HG02678 (cell line): ENCODE results near the gene TEX9.
"Not testable (repeated sequence)": the region's sequence is repeated elsewhere in the genome, so short reads cannot be mapped to it uniquely, and the experiment has no call there.

Source experiments
- ATAC-seq: cut with Tn5 transposase; IDR thresholded peaks from one replicate; pipeline ENCODE4 v1.9.1; 2021; ENCODE audit warnings: mild to moderate bottlenecking, moderate library complexity; ENCODE audit not compliant: unreplicated experiment

Gene TEX9

DNA sequence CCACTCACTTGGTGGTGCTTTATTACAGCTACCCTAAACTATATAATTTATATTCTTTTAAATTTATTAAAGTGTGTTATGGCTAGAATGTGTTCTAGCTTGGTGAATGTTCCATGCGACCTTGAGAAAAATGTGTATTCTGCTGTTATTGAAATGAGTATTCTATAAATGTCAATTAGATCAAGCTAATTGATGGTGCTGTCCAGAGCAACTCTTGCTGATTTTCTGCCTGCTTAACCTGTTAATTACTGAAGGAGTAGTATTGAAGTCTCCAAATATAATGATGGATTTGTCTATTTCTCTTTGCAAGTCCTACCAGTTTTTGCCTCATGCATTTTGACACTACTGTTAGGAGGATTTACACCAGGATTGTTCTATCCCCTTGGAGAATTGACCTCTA, 3.2 kb upstream of the TEX9 start:
- ATAC-seq = no peak

DNA sequence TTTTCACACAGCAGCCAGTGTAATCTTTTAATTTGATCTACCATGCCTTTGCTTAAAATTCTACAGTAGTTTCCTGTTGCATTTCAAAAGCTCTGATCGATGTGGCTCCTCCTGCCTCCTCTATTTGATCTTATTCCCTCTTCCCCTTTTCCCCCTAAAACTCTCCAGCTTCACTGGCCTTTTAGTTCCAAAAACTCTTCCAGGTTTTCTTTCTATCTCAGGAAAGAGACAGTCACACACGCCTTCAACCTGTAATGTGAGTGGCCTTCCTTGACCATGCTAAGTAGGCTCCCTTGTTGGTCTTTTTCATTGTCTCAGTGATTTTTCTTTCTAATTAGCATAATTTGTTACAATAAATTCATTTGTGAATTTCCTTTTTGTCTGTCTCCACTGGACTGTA, 985 bp downstream of the TEX9 start:
- no peak for ATAC-seq

GRCh38 chr15:56367156-56367555, 1.9 kb downstream of the TEX9 start:
- ATAC-seq = no peak

DNA sequence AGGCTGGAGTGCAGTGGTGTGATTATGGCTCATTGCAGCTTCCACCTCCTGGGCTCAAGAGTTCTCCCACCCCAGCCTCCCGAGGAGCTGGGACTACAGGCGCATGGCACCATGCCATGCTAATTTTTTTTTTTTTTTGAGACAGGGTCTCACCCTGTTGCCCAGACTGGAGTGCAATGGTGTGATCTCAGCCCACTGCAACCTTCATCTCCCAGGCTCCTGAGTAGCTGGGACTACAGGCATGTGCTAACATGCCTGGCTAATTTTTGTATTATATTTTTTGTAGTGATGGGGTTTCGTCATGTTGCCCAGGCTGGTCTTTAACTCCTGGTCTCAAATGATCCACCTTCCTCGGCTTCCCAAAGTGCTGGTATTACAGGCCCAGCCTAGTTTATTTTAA, 4.0 kb downstream of the TEX9 start:
- ATAC-seq = no peak

DNA sequence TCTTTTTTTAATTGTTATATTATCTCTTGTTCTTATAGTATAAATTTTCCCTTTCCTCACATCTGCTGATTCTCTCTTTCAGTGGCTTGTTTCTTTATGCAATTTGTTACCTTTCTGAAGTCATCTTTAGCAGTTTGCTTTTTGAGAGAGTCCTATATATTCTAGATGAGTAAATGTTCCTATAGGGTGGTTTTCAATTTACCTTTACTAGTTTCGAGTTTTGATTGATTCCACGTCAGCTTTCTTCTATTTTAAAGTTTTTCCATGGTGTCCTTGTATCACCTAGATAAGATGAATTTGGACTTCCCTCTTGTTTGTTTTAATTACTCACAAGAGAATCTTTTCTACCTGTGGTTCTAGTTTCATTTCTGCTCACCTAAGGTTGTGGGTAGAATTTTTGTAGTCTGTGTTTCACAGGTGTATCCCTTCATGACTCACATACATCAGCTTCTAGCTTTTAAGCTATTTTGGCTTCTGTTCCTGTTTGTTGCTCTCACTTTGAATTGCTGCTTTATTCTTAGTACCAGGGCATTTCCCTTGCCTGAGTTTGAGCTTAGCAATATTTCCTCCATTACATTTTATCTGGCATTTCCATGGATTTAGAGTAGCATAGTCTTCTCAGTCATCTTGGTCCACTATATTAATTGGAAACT, 6.4 kb downstream of the TEX9 start:
- peak; percentile 93 for ATAC-seq

DNA sequence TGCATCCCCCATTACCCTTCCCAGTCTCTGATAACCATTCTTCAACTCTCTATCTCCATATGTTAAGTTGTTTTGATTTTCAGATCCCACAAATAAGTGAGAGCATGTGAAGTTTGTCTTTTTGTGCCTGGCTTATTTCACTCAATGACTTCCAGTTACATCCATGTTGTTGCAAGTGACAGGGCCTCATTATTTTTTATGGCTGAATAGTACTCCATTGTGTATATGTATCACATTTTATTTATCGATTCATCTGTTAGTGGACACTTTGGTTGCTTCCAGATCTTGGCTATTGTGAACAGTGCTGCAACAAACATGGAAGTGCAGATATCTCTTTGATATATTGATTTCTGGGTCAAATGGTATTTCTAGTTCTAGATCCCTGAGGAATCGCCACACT, 9.5 kb downstream of the TEX9 start:
- ATAC-seq = not testable (repeated sequence)

- not testable (repeated sequence) for ATAC-seq
These were observed 12.6 kb downstream of the TEX9 start for GRCh38 chr15:56377822-56378221.

- no peak for ATAC-seq
These were observed 17.8 kb downstream of the TEX9 start for GRCh38 chr15:56383010-56383409.

GRCh38 chr15:56385908-56386307, 20.7 kb downstream of the TEX9 start:
- no peak for ATAC-seq

GRCh38 chr15:56390739-56391267, 25.6 kb downstream of the TEX9 start:
- no peak for ATAC-seq

GRCh38 chr15:56393277-56393676, 28.1 kb downstream of the TEX9 start:
- ATAC-seq = no peak

DNA sequence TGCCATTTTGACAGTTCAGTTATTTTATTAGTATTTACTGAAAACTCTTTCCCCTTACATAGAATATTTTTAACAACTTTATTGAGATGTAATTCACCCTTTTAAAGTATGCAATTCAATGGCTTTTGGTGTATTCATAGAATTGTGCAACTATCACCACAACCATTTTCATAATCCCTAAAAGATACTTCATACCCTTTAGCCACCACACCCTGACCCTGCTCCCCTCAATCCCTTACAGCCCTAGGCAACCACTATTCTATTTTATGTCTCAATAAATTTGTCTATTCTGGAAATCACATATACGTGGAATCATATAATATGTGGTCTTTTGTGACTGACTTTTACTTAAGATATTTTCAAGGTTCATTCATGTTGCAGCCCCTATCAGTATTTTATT, 29.7 kb downstream of the TEX9 start:
- ATAC-seq = no peak

DNA sequence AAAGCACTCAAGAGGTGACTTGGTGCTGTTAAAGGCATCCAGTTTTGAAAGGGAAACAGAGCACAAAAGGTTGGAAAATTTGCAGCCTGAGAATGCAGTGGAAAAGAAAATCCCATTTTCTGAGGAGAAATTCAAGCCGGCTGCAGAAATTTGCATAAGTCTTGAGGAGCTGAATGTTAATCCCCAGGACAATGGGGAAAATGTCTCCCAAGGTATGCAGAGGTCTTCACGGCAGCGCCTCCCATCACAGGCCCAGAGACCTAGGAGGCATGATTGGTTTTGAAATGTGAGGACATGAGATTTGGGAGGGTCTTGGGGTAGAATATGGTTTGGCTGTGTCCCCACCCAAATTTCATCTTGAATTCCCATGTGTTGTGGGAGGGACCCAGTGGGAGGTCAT, 32.1 kb downstream of the TEX9 start:
- not testable (repeated sequence) for ATAC-seq

GRCh38 chr15:56399209-56399608, 34.0 kb downstream of the TEX9 start:
- ATAC-seq = not testable (repeated sequence)

DNA sequence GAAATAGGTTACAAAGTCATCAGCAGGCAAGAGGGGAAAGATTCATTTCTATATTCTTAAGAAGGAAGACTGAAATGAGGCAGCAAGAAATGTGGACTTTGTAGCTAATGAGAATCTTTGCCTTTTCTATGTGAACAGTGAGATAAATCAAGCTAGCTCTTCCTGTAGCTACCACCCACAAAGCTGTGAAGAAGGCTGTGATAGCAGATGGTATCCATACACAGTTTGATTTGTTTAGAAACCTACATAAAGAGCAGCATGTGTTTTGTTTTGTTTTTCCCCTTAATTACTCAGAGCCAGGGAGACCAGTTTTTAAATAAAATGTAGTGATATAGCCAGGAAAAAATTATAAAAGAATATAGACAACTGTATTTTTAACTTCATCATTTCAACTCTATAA, 45.5 kb downstream of the TEX9 start:
- no peak for ATAC-seq

DNA sequence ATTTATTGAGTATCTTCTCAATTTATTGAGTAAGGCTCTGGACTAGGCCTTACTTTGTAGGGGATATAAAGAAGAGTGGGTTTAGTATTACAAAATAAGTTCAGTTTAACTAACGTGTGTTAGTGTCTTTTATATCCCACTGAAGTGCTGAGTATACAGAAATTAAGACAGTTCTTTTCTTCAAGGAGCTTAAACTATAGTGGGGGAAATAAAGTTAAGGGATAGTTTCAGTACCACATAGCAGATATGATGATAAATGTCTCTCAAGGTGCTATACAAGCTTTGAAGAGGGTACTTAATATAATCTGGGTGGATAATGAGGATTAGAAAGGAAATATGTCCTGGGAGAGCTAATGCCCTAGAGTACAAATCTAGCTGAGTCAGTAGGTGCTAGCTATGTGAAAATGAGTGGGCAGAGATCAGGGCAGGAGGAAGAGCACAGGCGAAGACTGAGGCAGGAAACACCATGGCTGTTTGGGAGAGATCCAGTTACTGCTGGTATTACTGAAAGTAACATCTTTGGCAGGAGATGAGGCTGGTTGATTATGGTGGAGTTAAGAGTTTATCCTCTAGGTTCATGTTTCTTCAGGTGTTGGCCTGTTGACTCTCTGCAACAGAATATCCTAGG, 46.0 kb downstream of the TEX9 start:
- no peak for ATAC-seq

- ATAC-seq = not testable (repeated sequence)
These were observed 48.0 kb downstream of the TEX9 start for GRCh38 chr15:56413114-56413733.

DNA sequence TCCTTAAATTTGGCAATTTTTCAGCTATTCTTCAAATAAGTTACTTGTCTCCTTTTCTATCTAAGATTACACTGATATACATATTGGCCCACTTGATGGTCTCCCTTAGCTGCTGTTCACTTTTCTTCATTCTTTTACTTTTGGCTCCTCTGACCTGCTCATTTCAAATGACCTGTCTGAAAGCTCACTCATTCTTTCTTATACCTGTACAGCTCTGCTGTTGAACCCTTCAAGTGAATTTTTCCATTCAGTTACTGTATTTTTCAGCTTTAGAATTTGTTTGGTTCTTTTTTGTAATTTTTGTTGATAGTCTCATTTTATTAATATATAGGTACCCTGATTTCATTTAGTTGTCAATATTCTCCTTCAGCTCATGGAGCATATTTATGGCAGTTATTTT, 60.0 kb downstream of the TEX9 start:
- ATAC-seq = no peak

DNA sequence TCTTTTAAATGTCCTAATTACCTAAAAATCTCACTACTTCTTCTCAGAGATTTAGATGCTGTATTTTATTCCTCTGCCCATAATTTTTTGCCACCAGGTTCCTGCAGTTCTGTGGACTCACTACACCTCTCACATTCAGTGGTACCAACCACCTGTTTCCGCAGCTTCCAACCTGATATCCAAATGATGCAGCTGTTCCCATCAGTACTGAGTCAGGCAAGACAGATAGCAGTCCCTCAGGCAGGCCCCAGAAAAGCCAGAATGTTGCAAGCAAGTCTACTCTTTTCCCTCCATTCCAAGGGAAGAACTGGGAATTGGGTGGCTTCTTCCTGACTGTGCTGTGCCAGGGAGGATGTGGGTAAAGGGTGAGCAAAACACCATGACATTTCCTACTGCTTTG, 60.8 kb downstream of the TEX9 start:
- no peak for ATAC-seq

DNA sequence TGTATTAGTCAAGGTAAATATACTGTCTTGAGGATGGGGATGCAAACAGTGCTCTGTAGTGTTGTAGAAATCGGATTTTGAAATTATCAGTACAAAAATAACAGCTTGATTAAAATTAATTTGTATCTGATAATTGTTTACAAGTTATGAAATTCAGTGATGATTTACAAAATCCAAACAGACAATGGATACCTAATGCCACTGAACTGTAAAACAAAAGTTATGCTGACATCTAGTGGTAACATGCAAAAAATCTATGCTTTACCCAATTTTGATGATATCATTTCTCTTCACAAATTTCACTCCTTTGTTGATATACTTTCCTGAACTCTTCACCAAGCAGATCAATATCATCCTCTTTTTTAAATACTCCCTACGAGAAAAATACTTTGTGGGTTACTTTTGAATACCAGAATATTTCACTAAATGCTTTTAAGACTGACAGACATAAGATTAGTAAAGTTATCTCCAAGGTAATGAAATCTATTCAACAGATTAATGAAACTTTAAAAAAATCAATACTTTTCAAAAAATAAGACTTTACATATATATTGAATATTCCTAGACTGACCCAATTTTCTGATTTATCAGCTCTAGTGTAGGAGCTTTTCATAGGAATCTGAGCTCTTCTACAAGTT, 63.7 kb downstream of the TEX9 start:
- ATAC-seq = peak; percentile 50

GRCh38 chr15:56432304-56432703, 67.1 kb downstream of the TEX9 start:
- no peak for ATAC-seq
